ENCODE measurements around the gene SCUBE2. TPM values are rescaled to one million over a fixed set of nuclear protein-coding genes. Genes with fewer than 3 reads are reported as not detected.
"Not testable (repeated sequence)": the region's sequence is repeated elsewhere in the genome, so short reads cannot be mapped to it uniquely, and the experiment has no call there.

The SCUBE2 gene
- total RNA-seq, 4 donors from 2014 or later, result 0.78 to 13.1 (median 5.0) TPM

- Histone ChIP-seq H3K4me3 (no peak overlapping the region), H3K9me3 (peaks cover 0 to 9% (median 0%) of the 10 kb centered on the region in 3 donors), H3K27ac (no peak overlapping the region), H3K36me3 (no peaks in the 10 kb centered on the region), H3K27me3 (no peaks in the 10 kb centered on the region), H3K4me1 (peaks cover 0 to 23% (median 9%) of the 10 kb centered on the region in 3 donors)
- no peak for ATAC-seq
- no peak for TF ChIP-seq POLR2AphosphoS5 (IDR thresholded peaks at IDR 0.05)
- TF ChIP-seq POLR2A (IDR thresholded peaks at IDR 0.05), result no peak
- TF ChIP-seq, protein P1, sequence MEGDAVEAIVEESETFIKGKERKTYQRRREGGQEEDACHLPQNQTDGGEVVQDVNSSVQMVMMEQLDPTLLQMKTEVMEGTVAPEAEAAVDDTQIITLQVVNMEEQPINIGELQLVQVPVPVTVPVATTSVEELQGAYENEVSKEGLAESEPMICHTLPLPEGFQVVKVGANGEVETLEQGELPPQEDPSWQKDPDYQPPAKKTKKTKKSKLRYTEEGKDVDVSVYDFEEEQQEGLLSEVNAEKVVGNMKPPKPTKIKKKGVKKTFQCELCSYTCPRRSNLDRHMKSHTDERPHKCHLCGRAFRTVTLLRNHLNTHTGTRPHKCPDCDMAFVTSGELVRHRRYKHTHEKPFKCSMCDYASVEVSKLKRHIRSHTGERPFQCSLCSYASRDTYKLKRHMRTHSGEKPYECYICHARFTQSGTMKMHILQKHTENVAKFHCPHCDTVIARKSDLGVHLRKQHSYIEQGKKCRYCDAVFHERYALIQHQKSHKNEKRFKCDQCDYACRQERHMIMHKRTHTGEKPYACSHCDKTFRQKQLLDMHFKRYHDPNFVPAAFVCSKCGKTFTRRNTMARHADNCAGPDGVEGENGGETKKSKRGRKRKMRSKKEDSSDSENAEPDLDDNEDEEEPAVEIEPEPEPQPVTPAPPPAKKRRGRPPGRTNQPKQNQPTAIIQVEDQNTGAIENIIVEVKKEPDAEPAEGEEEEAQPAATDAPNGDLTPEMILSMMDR (IDR thresholded peaks at IDR 0.05), result no peak
- TF ChIP-seq EP300 (IDR thresholded peaks at IDR 0.05), result no peak
- WGBS, 2 donors (ENCODE audit: low coverage in 1 of 2), result 60 to 95% methylated on average over 1 to 3 of the region's 3 CpGs
Measured at GRCh38 chr11:9014826-9015225, 76.6 kb downstream of the SCUBE2 start.

GRCh38 chr11:9013373-9013772 is 78.0 kb downstream of the SCUBE2 start:
- no peaks in the 10 kb centered on the region for H3K27me3 ChIP-seq
- peaks cover 0 to 13% (median 0%) of the 10 kb centered on the region in 3 donors for H3K9me3 ChIP-seq
- no peak overlapping the region for H3K27ac ChIP-seq
- no peak overlapping the region for H3K4me3 ChIP-seq
- H3K36me3 ChIP-seq, result no peaks in the 10 kb centered on the region
- peaks cover 0 to 23% (median 9%) of the 10 kb centered on the region in 3 donors for H3K4me1 ChIP-seq
- 90 to 100% methylated on average over 3 of the region's 4 CpGs for WGBS, 2 donors (ENCODE audit: low coverage in 1 of 2)
- ATAC-seq, result no peak
- TF ChIP-seq EP300 (IDR thresholded peaks at IDR 0.05) (no peak), POLR2A (IDR thresholded peaks at IDR 0.05) (no peak), POLR2AphosphoS5 (IDR thresholded peaks at IDR 0.05) (no peak)
- TF ChIP-seq, protein P1 (IDR thresholded peaks at IDR 0.05), result no peak

GRCh38 chr11:9009538-9009937 is 81.9 kb downstream of the SCUBE2 start:
- not testable (repeated sequence) for H3K4me1 ChIP-seq, ATAC-seq, H3K27ac ChIP-seq, H3K27me3 ChIP-seq, H3K4me3 ChIP-seq, H3K36me3 ChIP-seq
- WGBS, 2 donors (ENCODE audit: low coverage in 1 of 2), result 64 to 86% methylated on average over 1 of the region's 1 CpG
- H3K9me3 ChIP-seq, result peaks cover 0 to 13% (median 0%) of the 10 kb centered on the region in 3 donors

- no peak for TF ChIP-seq EP300 (IDR thresholded peaks at IDR 0.05)
- TF ChIP-seq POLR2A (IDR thresholded peaks at IDR 0.05), result no peak
- TF ChIP-seq, protein P1 (IDR thresholded peaks at IDR 0.05), result no peak
- no peak for TF ChIP-seq POLR2AphosphoS5 (IDR thresholded peaks at IDR 0.05)
- 60% methylated on average over 1 of the region's 1 CpG; no CpG with 5 or more reads in 1 of the 2 donors for WGBS, 2 donors (ENCODE audit: low coverage in 1 of 2)
Measured at GRCh38 chr11:9008661-9009060, 82.7 kb downstream of the SCUBE2 start.

DNA sequence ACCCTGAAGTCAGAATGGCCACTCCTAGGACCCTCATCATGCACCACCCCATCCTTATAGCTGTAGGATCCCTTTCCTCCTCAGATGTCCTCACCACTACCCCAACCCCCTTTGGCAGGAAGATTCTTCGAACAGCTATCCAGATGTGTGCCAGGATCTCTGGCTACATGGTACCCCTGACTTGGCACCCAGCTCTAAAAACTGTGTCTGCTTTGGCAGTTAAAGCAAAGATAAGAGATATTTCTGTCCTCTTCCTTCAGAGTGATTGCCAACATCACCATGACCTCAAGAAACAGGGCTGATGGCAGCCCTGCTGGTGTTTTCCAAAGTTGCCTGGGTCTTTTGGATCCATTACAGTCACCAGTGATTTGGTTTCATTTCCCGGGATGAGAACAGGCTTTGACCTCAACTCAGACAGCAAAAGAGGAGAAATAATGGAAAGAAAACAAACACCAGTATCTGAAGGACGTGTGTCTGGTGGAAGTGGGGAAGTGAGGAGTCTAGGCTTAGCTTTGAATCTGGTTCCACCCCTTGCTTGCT is 83.3 kb downstream of the SCUBE2 start:
- WGBS, 2 donors (ENCODE audit: low coverage in 1 of 2), result 63 to 70% methylated on average over 2 to 3 of the region's 3 CpGs
- ATAC-seq, result no peak
- Histone ChIP-seq H3K9me3 (peaks cover 0 to 13% (median 0%) of the 10 kb centered on the region in 3 donors), H3K27me3 (no peaks in the 10 kb centered on the region), H3K27ac (no peak overlapping the region), H3K4me1 (peaks cover 0 to 18% (median 10%) of the 10 kb centered on the region in 3 donors), H3K4me3 (no peak overlapping the region), H3K36me3 (no peaks in the 10 kb centered on the region)
- TF ChIP-seq POLR2A (IDR thresholded peaks at IDR 0.05), result no peak

More at GRCh38 chr11:9008661-9009060, 82.7 kb downstream of the SCUBE2 start:
- Histone ChIP-seq H3K27me3 (no peaks in the 10 kb centered on the region), H3K9me3 (peaks cover 0 to 13% (median 0%) of the 10 kb centered on the region in 3 donors), H3K36me3 (no peaks in the 10 kb centered on the region), H3K4me1 (peaks cover 0 to 12% (median 5%) of the 10 kb centered on the region in 3 donors), H3K27ac (no peak overlapping the region), H3K4me3 (no peak overlapping the region)
- no peak for ATAC-seq

GRCh38 chr11:9005087-9005486 is 86.3 kb downstream of the SCUBE2 start:
- ATAC-seq, result no peak
- Histone ChIP-seq H3K27me3 (peaks cover 21% of the 10 kb centered on the region), H3K9me3 (peaks cover 0 to 6% (median 0%) of the 10 kb centered on the region in 3 donors), H3K36me3 (no peaks in the 10 kb centered on the region), H3K4me3 (no peak overlapping the region), H3K4me1 (peaks cover 0 to 22% (median 14%) of the 10 kb centered on the region in 3 donors), H3K27ac (no peak overlapping the region)
- no peak for TF ChIP-seq POLR2A (IDR thresholded peaks at IDR 0.05)
- no peak for TF ChIP-seq EP300 (IDR thresholded peaks at IDR 0.05)
- TF ChIP-seq, protein P1 (IDR thresholded peaks at IDR 0.05), result no peak
- 78 to 97% methylated on average over 3 to 4 of the region's 4 CpGs for WGBS, 2 donors (ENCODE audit: low coverage in 1 of 2)
